Type B pancreatic cell (in vitro differentiated cells): ENCODE results near the gene VAV2. TPM values are rescaled to one million over a fixed set of nuclear protein-coding genes. Genes with fewer than 3 reads are reported as not detected.
A peak's percentile ranks its signal among the peaks of the same experiment; 100 is the strongest.

Experiments
- DNase-seq: peaks from one replicate; pipeline ENCODE4 v3.0.0; 2021; ENCODE audit warnings: mixed read lengths; ENCODE audit not compliant: unreplicated experiment; ENCODE audit errors: extremely low spot score
- H3K27ac Mint-ChIP-seq: 2 replicates; pipeline ENCODE4 v1.8.0; 2021; ENCODE audit warnings: mild to moderate bottlenecking, mixed read lengths
- H3K27me3 Mint-ChIP-seq: 2 replicates; pipeline ENCODE4 v1.8.0; 2021; ENCODE audit warnings: mixed read lengths
- H3K36me3 Mint-ChIP-seq: 2 replicates; pipeline ENCODE4 v1.8.0; 2021; ENCODE audit warnings: mixed read lengths
- H3K4me1 Mint-ChIP-seq: one replicate; pipeline ENCODE4 v1.8.0; 2021; ENCODE audit warnings: mixed read lengths; ENCODE audit not compliant: unreplicated experiment
- H3K4me3 Mint-ChIP-seq: 2 replicates; pipeline ENCODE4 v1.8.0; 2021; ENCODE audit warnings: mild to moderate bottlenecking, mixed read lengths
- H3K9me3 Mint-ChIP-seq: 2 replicates; pipeline ENCODE4 v1.8.0; 2021; ENCODE audit warnings: mixed read lengths
- CTCF ChIP-seq: fragments of 200-600 bp; sonication (generic); conservative IDR thresholded peaks from 2 replicates; pipeline ENCODE4 v1.5.0; 2021; ENCODE audit warnings: antibody characterized with exemption, mild to moderate bottlenecking
- total RNA-seq: library from RNA; stranded (reverse); gene quantifications from 2 replicates; pipeline ENCODE4 v1.2.1, GENCODE V29; 2021; ENCODE audit warnings: low replicate concordance

The VAV2 gene
- total RNA-seq, 1 donor from 2014 or later = 39.4 TPM

GRCh38 chr9:133857639-133858038 lies 134.5 kb downstream of the VAV2 start:
- no peak overlapping the region for H3K27ac Mint-ChIP-seq
- peaks cover 35% of the 10 kb centered on the region for H3K4me1 Mint-ChIP-seq
- no peak for TF ChIP-seq CTCF
- no peaks in the 10 kb centered on the region for H3K9me3 Mint-ChIP-seq
- no peak for DNase-seq
- H3K36me3 Mint-ChIP-seq = peaks cover 11% of the 10 kb centered on the region
- H3K4me3 Mint-ChIP-seq = no peak overlapping the region
- no peaks in the 10 kb centered on the region for H3K27me3 Mint-ChIP-seq

- H3K4me1 Mint-ChIP-seq = peaks cover 36% of the 10 kb centered on the region
- H3K4me3 Mint-ChIP-seq = no peak overlapping the region
- peak overlapping the region; percentile 57 for H3K27ac Mint-ChIP-seq
These were observed 135.3 kb downstream of the VAV2 start for GRCh38 chr9:133856798-133857197.

GRCh38 chr9:133855802-133856521 lies 136.2 kb downstream of the VAV2 start:
- no peak for TF ChIP-seq CTCF
- Mint-ChIP-seq H3K4me3 (peak overlapping the region; percentile 13), H3K4me1 (peaks cover 31% of the 10 kb centered on the region), H3K9me3 (no peaks in the 10 kb centered on the region), H3K36me3 (peaks cover 20% of the 10 kb centered on the region), H3K27me3 (no peaks in the 10 kb centered on the region), H3K27ac (peak overlapping the region; percentile 63)
- DNase-seq = no peak

More at GRCh38 chr9:133856798-133857197, 135.3 kb downstream of the VAV2 start:
- DNase-seq = no peak
- H3K9me3 Mint-ChIP-seq = no peaks in the 10 kb centered on the region
- H3K36me3 Mint-ChIP-seq = peaks cover 14% of the 10 kb centered on the region
- TF ChIP-seq CTCF = no peak
- no peaks in the 10 kb centered on the region for H3K27me3 Mint-ChIP-seq

GRCh38 chr9:133855371-133855770 lies 136.8 kb downstream of the VAV2 start:
- DNase-seq = no peak
- peaks cover 20% of the 10 kb centered on the region for H3K36me3 Mint-ChIP-seq
- no peaks in the 10 kb centered on the region for H3K9me3 Mint-ChIP-seq
- no peak overlapping the region for H3K4me3 Mint-ChIP-seq
- H3K27me3 Mint-ChIP-seq = no peaks in the 10 kb centered on the region
- H3K27ac Mint-ChIP-seq = peak overlapping the region; percentile 63
- peaks cover 30% of the 10 kb centered on the region for H3K4me1 Mint-ChIP-seq
- no peak for TF ChIP-seq CTCF

- peaks cover 20% of the 10 kb centered on the region for H3K36me3 Mint-ChIP-seq
- H3K27ac Mint-ChIP-seq = peak overlapping the region; percentile 77
- H3K4me3 Mint-ChIP-seq = no peak overlapping the region
- TF ChIP-seq CTCF = no peak
- no peak for DNase-seq
- no peaks in the 10 kb centered on the region for H3K27me3 Mint-ChIP-seq
- H3K4me1 Mint-ChIP-seq = peaks cover 31% of the 10 kb centered on the region
- no peaks in the 10 kb centered on the region for H3K9me3 Mint-ChIP-seq
These were observed 137.4 kb downstream of the VAV2 start for GRCh38 chr9:133854765-133855164.
